ENCODE measurements around the gene TAX1BP3.

DNA sequence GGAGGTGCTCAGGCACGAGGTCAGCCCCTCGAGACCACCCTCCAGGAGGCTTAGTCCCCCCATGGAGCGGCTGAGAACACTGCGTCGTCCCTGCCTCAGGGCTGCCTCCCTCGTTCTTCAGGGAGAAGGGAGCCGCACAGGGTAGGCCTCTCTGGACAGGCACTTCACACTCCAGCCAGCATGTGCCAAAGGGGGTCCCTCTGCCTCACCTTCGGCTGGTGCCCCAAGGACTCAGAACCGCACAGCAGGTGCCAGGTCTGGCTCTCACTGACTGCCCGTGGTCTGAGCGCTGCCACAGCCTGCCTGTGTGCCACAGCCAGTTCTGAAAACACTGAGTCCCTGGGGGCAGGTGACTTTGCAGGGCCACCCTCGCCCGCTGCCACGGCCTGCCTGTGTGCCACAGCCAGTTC, 20.5 kb upstream of the TAX1BP3 start:
- no peak for TF ChIP-seq POLR2AphosphoS5 (IDR thresholded peaks at IDR 0.05; ENCODE audit: low read depth, low read length)
- TF ChIP-seq POLR2A (IDR thresholded peaks at IDR 0.05; ENCODE audit: low read depth, low read length): no peak
- no peak for TF ChIP-seq TAF1 (IDR thresholded peaks at IDR 0.05; ENCODE audit: low read depth, low read length)

All from GM12891 (cell line).